ENCODE results near the gene STAM. TPM values are rescaled to one million over a fixed set of nuclear protein-coding genes. Genes with fewer than 3 reads are reported as not detected.

The STAM gene
- total RNA-seq, result 10.9 and 14.3 TPM in 2 replicates

GRCh38 chr10:17643755-17644484 lies at the start of gene STAM:
Gene STAM, plus strand, starts transcription at chr10:17644151. Its CDS starts 189 bp downstream, at chr10:17644340.

GRCh38 chr10:17617031-17617911 lies 26.7 kb upstream of the STAM start, which contains the start of gene HACD1:
Gene HACD1, minus strand, starts transcription at chr10:17617374. Its CDS starts 35 bp downstream, at chr10:17617339.

GRCh38 chr10:17751781-17752445 lies 108.0 kb downstream of the STAM start, which contains the start of gene TMEM236:
Gene TMEM236, plus strand, starts transcription at chr10:17752201. Its CDS starts 95 bp downstream, at chr10:17752296.

Other genes starting within 250 kb of the STAM start
- 0.72 and 2.4 TPM in 2 replicates for gene ST8SIA6, start 189.6 kb upstream of the STAM start, total RNA-seq
- 23.2 and 26.4 TPM in 2 replicates for gene HACD1, start 26.8 kb upstream of the STAM start, total RNA-seq
- under 0.01 and 0.19 TPM in 2 replicates for gene TMEM236, start 108.0 kb downstream of the STAM start, total RNA-seq
- gene MRC1, start 165.2 kb downstream of the STAM start, total RNA-seq, result 1.9 and 8.8 TPM in 2 replicates